HepG2 (cell line): ENCODE measurements around the gene NATD1. TPM values are rescaled to one million over a fixed set of nuclear protein-coding genes. Genes with fewer than 3 reads are reported as not detected.

Source experiments
- ADNP ChIP-seq: sonication (generic); formaldehyde crosslinking; IDR thresholded peaks from 2 replicates; pipeline ENCODE4 v1.4.0; 2020; ENCODE audit warnings: missing genetic modification reagents
- AGO2 ChIP-seq: fragments of 200-400 bp; formaldehyde crosslinking; optimal IDR thresholded peaks from 2 replicates; pipeline ENCODE3; 2017; ENCODE audit warnings: mild to moderate bottlenecking, low read depth, low read length, moderate library complexity
- BCLAF1 ChIP-seq: fragments of 450-650 bp; IDR thresholded peaks from 2 replicates; pipeline ENCODE4 v1.6.1; 2017; ENCODE audit warnings: mild to moderate bottlenecking
- CBFB ChIP-seq: sonication (generic); formaldehyde crosslinking; IDR thresholded peaks from 2 replicates; pipeline ENCODE4 v1.4.0; 2020; ENCODE audit warnings: missing genetic modification reagents
- KAT8 ChIP-seq: IDR thresholded peaks from 2 replicates; pipeline ENCODE4 v1.6.1; 2016; ENCODE audit warnings: missing genetic modification reagents, missing compliant biosample characterization
- NCOR1 ChIP-seq: fragments of 200-600 bp; sonication (generic); IDR thresholded peaks from 2 replicates; pipeline ENCODE4 v1.7.0; 2017; ENCODE audit warnings: antibody characterized with exemption, low read length, borderline replicate concordance
- NFE2L2 ChIP-seq: fragments of 150-350 bp; IDR thresholded peaks from 2 replicates; pipeline ENCODE4 v1.6.1; 2014; ENCODE audit warnings: low read length
- PAF1 ChIP-seq: IDR thresholded peaks from 2 replicates; pipeline ENCODE4 v1.6.1; 2016; ENCODE audit warnings: missing genetic modification reagents, missing compliant biosample characterization
- PHF5A ChIP-seq: IDR thresholded peaks from one replicate; pipeline ENCODE4 v1.6.1; 2018; ENCODE audit warnings: low read depth, missing genetic modification reagents; ENCODE audit not compliant: unreplicated experiment
- PTBP1 ChIP-seq: fragments of 200-400 bp; formaldehyde crosslinking; IDR thresholded peaks from 2 replicates; pipeline ENCODE4 v1.6.1; 2018; ENCODE audit warnings: low read length, low read depth; ENCODE audit not compliant: poor library complexity, severe bottlenecking
- RERE ChIP-seq: IDR thresholded peaks from 2 replicates; pipeline ENCODE4 v1.6.1; 2016; ENCODE audit warnings: low read depth, missing genetic modification reagents, missing compliant biosample characterization
- RXRB ChIP-seq: IDR thresholded peaks from 2 replicates; pipeline ENCODE4 v1.6.1; 2016; ENCODE audit warnings: borderline replicate concordance, missing genetic modification reagents, missing compliant biosample characterization
- SAP130 ChIP-seq: IDR thresholded peaks from 2 replicates; pipeline ENCODE4 v1.6.1; 2016; ENCODE audit warnings: low read depth
- TBP ChIP-seq: sonication (generic); formaldehyde crosslinking; IDR thresholded peaks from 2 replicates; pipeline ENCODE4 v1.5.0; 2020; ENCODE audit warnings: missing genetic modification reagents
- TOPORS ChIP-seq: sonication (generic); formaldehyde crosslinking; IDR thresholded peaks from 2 replicates; pipeline ENCODE4 v1.8.0; 2023; ENCODE audit warnings: mild to moderate bottlenecking, missing genetic modification reagents
- U2AF1 ChIP-seq: fragments of 200-400 bp; formaldehyde crosslinking; optimal IDR thresholded peaks from 2 replicates; pipeline ENCODE3; 2017; ENCODE audit warnings: mild to moderate bottlenecking, low read depth, low read length
- ZBTB20 ChIP-seq: sonication (generic); formaldehyde crosslinking; IDR thresholded peaks from 2 replicates; pipeline ENCODE4 v1.8.1; 2023; ENCODE audit warnings: missing genetic modification reagents, low read depth, mild to moderate bottlenecking, borderline replicate concordance
- ZNF160 ChIP-seq: sonication (generic); formaldehyde crosslinking; IDR thresholded peaks from 2 replicates; pipeline ENCODE4 v1.8.0; 2022; ENCODE audit warnings: mild to moderate bottlenecking, inconsistent platforms, missing genetic modification reagents
- ZNF3 ChIP-seq: IDR thresholded peaks from 2 replicates; pipeline ENCODE4 v1.7.0; 2017; ENCODE audit warnings: inconsistent platforms
- ZNF354B ChIP-seq: sonication (generic); formaldehyde crosslinking; IDR thresholded peaks from 2 replicates; pipeline ENCODE4 v1.8.0; 2022; ENCODE audit warnings: mild to moderate bottlenecking, missing genetic modification reagents
- ZNF574 ChIP-seq: sonication (generic); formaldehyde crosslinking; IDR thresholded peaks from 2 replicates; pipeline ENCODE4 v1.4.0; 2020; ENCODE audit warnings: missing genetic modification reagents
- ZNF773 ChIP-seq: sonication (generic); formaldehyde crosslinking; IDR thresholded peaks from 2 replicates; pipeline ENCODE4 v1.4.0; 2020; ENCODE audit warnings: missing genetic modification reagents, borderline replicate concordance
- polyA plus RNA-seq, 8 experiments: library from polyadenylated mRNA; depleted of rRNA in 3 of 8; stranded (reverse) in 7 of 8; unstranded in 1 of 8; fragments of >200 nt; fragmentation: Illumina TruSeq in 4 of 8; extraction: Trizol in 4 of 8; gene quantifications; 2 replicates each; pipeline versions ENCODE4 v1.2.1 to v1.2.3, GENCODE V29; 2011 to 2016; ENCODE audit warnings: low read depth in 4 of 8, missing spikeins in 1 of 8, mixed read lengths in 1 of 8; ENCODE audit not compliant: insufficient read depth in 1 of 8
- total RNA-seq, 5 experiments: library from RNA; depleted of rRNA; stranded (reverse); fragments of >200 nt; fragmentation: Illumina TruSeq; extraction: Trizol; gene quantifications; 2 replicates each; pipeline ENCODE4 v1.2.3, GENCODE V29; 2016; ENCODE audit warnings: low read depth in 1 of 5

Gene NATD1
- total and polyA plus RNA-seq, 2 of the 13 experiments (the other 11 are each of a cell fraction or from before 2014, with no cell fraction given) = 0.31 to 2.3 TPM

- no peak for TF ChIP-seq RERE (CRISPR knock-in tag)
- no peak for TF ChIP-seq KAT8 (CRISPR knock-in tag)
- TF ChIP-seq BCLAF1 = no peak
- no peak for TF ChIP-seq SAP130 (CRISPR knock-in tag)
- TF ChIP-seq PTBP1 = no peak
- 0 out of 2 replicates have a peak, but pooled peaks have one; percentile 6 for TF ChIP-seq ZBTB20
- no peak for TF ChIP-seq TBP
- peak; percentile 66 for TF ChIP-seq AGO2
- no peak for TF ChIP-seq ADNP
- TF ChIP-seq ZNF354B (CRISPR knock-in tag) = 0 out of 2 replicates have a peak, but pooled peaks have one; percentile 36
- TF ChIP-seq NCOR1 = no peak
- TF ChIP-seq ZNF773 = no peak
- no peak for TF ChIP-seq ZNF3 (CRISPR knock-in tag)
- TF ChIP-seq CBFB (CRISPR knock-in tag) = no peak
- TF ChIP-seq NFE2L2 = no peak
- TF ChIP-seq PHF5A (CRISPR knock-in tag) = no peak
- TF ChIP-seq ZNF160 (CRISPR knock-in tag) = no peak
- no peak for TF ChIP-seq PAF1 (CRISPR knock-in tag)
- TF ChIP-seq RXRB (CRISPR knock-in tag) = no peak
- no peak for TF ChIP-seq ZNF574 (CRISPR knock-in tag)
- peak; percentile 23; the same call in 1 of the 2 replicates for TF ChIP-seq TOPORS (CRISPR knock-in tag)
- TF ChIP-seq U2AF1 = peak; percentile 79
These were observed 39.6 kb downstream of the NATD1 start (continued) for GRCh38 chr17:21213638-21214014.
